Keratinocyte (primary cell): ENCODE measurements around the gene CD79A. TPM values are rescaled to one million over a fixed set of nuclear protein-coding genes. Genes with fewer than 3 reads are reported as not detected.

ENCODE experiments used
- DNase-seq: peaks from one replicate; pipeline ENCODE4 v3.0.0-alpha.2; 2011; ENCODE audit warnings: low read depth, missing footprints, low spot score
- FAIRE-seq: peaks from 2 replicates; lab custom pipeline; 2011; peaks lifted over from hg19 to GRCh38; lab: Jason Lieb, UNC
- H2AFZ ChIP-seq: 2 replicates; pipeline ENCODE4 v1.6.0; 2012; ENCODE audit warnings: low read length, control low read depth, inconsistent platforms; ENCODE audit not compliant: control insufficient read depth
- H3K27ac ChIP-seq: 2 replicates; pipeline ENCODE4 v1.5.1; 2011; ENCODE audit warnings: low read length; ENCODE audit not compliant: control insufficient read depth, insufficient read depth
- H3K27me3 ChIP-seq: 3 replicates; pipeline ENCODE4 v1.6.0; 2011; ENCODE audit warnings: low read length; ENCODE audit not compliant: control insufficient read depth, insufficient read depth; ENCODE audit errors: extremely low read depth
- H3K36me3 ChIP-seq, 2 experiments: 2 replicates in 1 of 2; 3 replicates in 1 of 2; pipeline ENCODE4 v1.5.1; 2011; ENCODE audit warnings: low read length in 2 of 2, mild to moderate bottlenecking in 1 of 2; ENCODE audit not compliant: control insufficient read depth in 2 of 2, insufficient read depth in 2 of 2; ENCODE audit errors: extremely low read depth in 1 of 2
- H3K4me1 ChIP-seq: 3 replicates; pipeline ENCODE4 v1.5.1; 2011; ENCODE audit warnings: low read length; ENCODE audit not compliant: control insufficient read depth, insufficient read depth; ENCODE audit errors: extremely low read depth
- H3K4me2 ChIP-seq: 3 replicates; pipeline ENCODE4 v1.6.0; 2011; ENCODE audit warnings: low read depth, low read length; ENCODE audit not compliant: control insufficient read depth, insufficient read depth; ENCODE audit errors: extremely low read depth
- H3K4me3 ChIP-seq, 3 experiments: fragments of 200-600 bp in 1 of 3; sonication (generic) in 1 of 3; 2 replicates in 2 of 3; 3 replicates in 1 of 3; pipeline ENCODE4 v1.5.1; 2011 to 2016; ENCODE audit warnings: low read length in 3 of 3, mild to moderate bottlenecking in 3 of 3, control low read depth in 2 of 3, inconsistent platforms in 1 of 3, low read depth in 1 of 3, mixed read lengths in 1 of 3, mixed run types in 1 of 3, moderate library complexity in 1 of 3; ENCODE audit not compliant: control insufficient read depth in 2 of 3, insufficient read depth in 2 of 3; ENCODE audit errors: extremely low read depth in 1 of 3
- H3K79me2 ChIP-seq: 2 replicates; pipeline ENCODE4 v1.6.0; 2012; ENCODE audit warnings: low read length; ENCODE audit not compliant: control insufficient read depth, insufficient read depth
- H3K9ac ChIP-seq: 3 replicates; pipeline ENCODE4 v1.6.0; 2011; ENCODE audit warnings: low read length; ENCODE audit not compliant: control insufficient read depth, insufficient read depth; ENCODE audit errors: extremely low read depth
- H3K9me1 ChIP-seq: 3 replicates; pipeline ENCODE4 v1.6.0; 2011; ENCODE audit warnings: low read length; ENCODE audit not compliant: control insufficient read depth, insufficient read depth; ENCODE audit errors: extremely low read depth
- H3K9me3 ChIP-seq: 2 replicates; pipeline ENCODE4 v1.5.1; 2012; ENCODE audit warnings: low read depth, low read length; ENCODE audit not compliant: control insufficient read depth
- H4K20me1 ChIP-seq: 3 replicates; pipeline ENCODE4 v1.6.0; 2011; ENCODE audit warnings: low read length; ENCODE audit not compliant: control insufficient read depth, insufficient read depth; ENCODE audit errors: extremely low read depth
- EZH2 ChIP-seq: IDR thresholded peaks from one replicate; pipeline ENCODE4 v1.6.1; 2012; ENCODE audit warnings: inconsistent platforms, mild to moderate bottlenecking, low read length, moderate library complexity
- dilution Hi-C: fragments of 300-500 bp; cut with MboI; formaldehyde crosslinking; loops from one replicate; pipeline ENCODE4 v1.7.0; 2020; ENCODE audit warnings: low sequenced_read_pairs; ENCODE audit not compliant: extremely low pct_ligation_motif_present
- polyA plus RNA-seq, 5 experiments: library from polyadenylated mRNA; depleted of rRNA in 3 of 5; stranded (reverse) in 3 of 5; stranded (forward) in 1 of 5; unstranded in 1 of 5; fragments of >200 nt; gene quantifications; 1 replicate in 1 of 5; 2 replicates in 3 of 5; 3 replicates in 1 of 5; pipeline versions ENCODE4 v1.2.1 to v1.2.3, GENCODE V29; 2011 to 2012; ENCODE audit warnings: missing spikeins in 2 of 5, low read depth in 1 of 5, low replicate concordance in 1 of 5
- TF ChIP-seq, protein P1 (sequence below), 3 experiments: IDR thresholded peaks in 1 of 3; conservative IDR thresholded peaks in 1 of 3; optimal IDR thresholded peaks in 1 of 3; 2 replicates in 2 of 3; 3 replicates in 1 of 3; pipeline versions ENCODE3 to v1.5.1; 2011; ENCODE audit warnings: low read length in 3 of 3, mild to moderate bottlenecking in 3 of 3, moderate library complexity in 2 of 3, control low read depth in 1 of 3, inconsistent platforms in 1 of 3; ENCODE audit not compliant: insufficient read depth in 2 of 3; ENCODE audit errors: extremely low read depth in 1 of 3

Gene CD79A
- polyA plus RNA-seq, 1 donor (not counting 4 experiments of a cell fraction or from before 2014, with no cell fraction given): 0.07 TPM

- peak overlapping the region in 2 of 3 experiments; percentile 29 to 62 for H3K4me3 ChIP-seq
Measured at GRCh38 chr19:41928754-41929535, 51.9 kb downstream of the CD79A start.

GRCh38 chr19:41929536-41930071, 52.5 kb downstream of the CD79A start:
- H3K36me3 ChIP-seq: no peaks in the 10 kb centered on the region
- peaks cover 6% of the 10 kb centered on the region for H3K4me1 ChIP-seq
- peaks cover 5% of the 10 kb centered on the region for H4K20me1 ChIP-seq
- no peaks in the 10 kb centered on the region for H3K79me2 ChIP-seq
- no peak for FAIRE-seq
- H2AFZ ChIP-seq: no peak overlapping the region
- peak; percentile 58 for TF ChIP-seq EZH2
- TF ChIP-seq, protein P1, sequence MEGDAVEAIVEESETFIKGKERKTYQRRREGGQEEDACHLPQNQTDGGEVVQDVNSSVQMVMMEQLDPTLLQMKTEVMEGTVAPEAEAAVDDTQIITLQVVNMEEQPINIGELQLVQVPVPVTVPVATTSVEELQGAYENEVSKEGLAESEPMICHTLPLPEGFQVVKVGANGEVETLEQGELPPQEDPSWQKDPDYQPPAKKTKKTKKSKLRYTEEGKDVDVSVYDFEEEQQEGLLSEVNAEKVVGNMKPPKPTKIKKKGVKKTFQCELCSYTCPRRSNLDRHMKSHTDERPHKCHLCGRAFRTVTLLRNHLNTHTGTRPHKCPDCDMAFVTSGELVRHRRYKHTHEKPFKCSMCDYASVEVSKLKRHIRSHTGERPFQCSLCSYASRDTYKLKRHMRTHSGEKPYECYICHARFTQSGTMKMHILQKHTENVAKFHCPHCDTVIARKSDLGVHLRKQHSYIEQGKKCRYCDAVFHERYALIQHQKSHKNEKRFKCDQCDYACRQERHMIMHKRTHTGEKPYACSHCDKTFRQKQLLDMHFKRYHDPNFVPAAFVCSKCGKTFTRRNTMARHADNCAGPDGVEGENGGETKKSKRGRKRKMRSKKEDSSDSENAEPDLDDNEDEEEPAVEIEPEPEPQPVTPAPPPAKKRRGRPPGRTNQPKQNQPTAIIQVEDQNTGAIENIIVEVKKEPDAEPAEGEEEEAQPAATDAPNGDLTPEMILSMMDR (optimal IDR thresholded peaks at IDR 0.05 in 1 of 3, IDR thresholded peaks at IDR 0.05 in 1 of 3, conservative IDR thresholded peaks at IDR 0.05 in 1 of 3; ENCODE audit: extremely low read depth in 1 of 3, insufficient read depth in 2 of 3, low read length in 3 of 3): no peak
- dilution Hi-C loops: no loop called here
- H3K9me1 ChIP-seq: no peaks in the 10 kb centered on the region
- H3K27me3 ChIP-seq: peaks cover 96% of the 10 kb centered on the region
- H3K4me2 ChIP-seq: no peak overlapping the region
- no peak for DNase-seq
- H3K4me3 ChIP-seq: no peak overlapping the region
- H3K9ac ChIP-seq: no peak overlapping the region
- H3K9me3 ChIP-seq: no peaks in the 10 kb centered on the region
- H3K27ac ChIP-seq: no peak overlapping the region

More at GRCh38 chr19:41928754-41929535, 51.9 kb downstream of the CD79A start:
- Histone ChIP-seq H3K36me3 (no peaks in the 10 kb centered on the region), H3K79me2 (no peaks in the 10 kb centered on the region), H3K27me3 (peaks cover 97% of the 10 kb centered on the region), H3K9me1 (no peaks in the 10 kb centered on the region), H3K4me2 (peak overlapping the region; percentile 91), H4K20me1 (peaks cover 6% of the 10 kb centered on the region), H3K9me3 (no peaks in the 10 kb centered on the region), H3K9ac (no peak overlapping the region), H3K27ac (no peak overlapping the region), H3K4me1 (peaks cover 6% of the 10 kb centered on the region), H2AFZ (peak overlapping the region; percentile 80)
- TF ChIP-seq EZH2: peak; percentile 97
- TF ChIP-seq, protein P1 (optimal IDR thresholded peaks at IDR 0.05 in 1 of 3, IDR thresholded peaks at IDR 0.05 in 1 of 3, conservative IDR thresholded peaks at IDR 0.05 in 1 of 3; ENCODE audit: extremely low read depth in 1 of 3, insufficient read depth in 2 of 3, low read length in 3 of 3): peak in 1 of 3 experiments; percentile 12
- dilution Hi-C loops: no loop called here
- peak; percentile 63 for FAIRE-seq
- no peak for DNase-seq
